ENCODE measurements around the gene OLFM2.

DNA sequence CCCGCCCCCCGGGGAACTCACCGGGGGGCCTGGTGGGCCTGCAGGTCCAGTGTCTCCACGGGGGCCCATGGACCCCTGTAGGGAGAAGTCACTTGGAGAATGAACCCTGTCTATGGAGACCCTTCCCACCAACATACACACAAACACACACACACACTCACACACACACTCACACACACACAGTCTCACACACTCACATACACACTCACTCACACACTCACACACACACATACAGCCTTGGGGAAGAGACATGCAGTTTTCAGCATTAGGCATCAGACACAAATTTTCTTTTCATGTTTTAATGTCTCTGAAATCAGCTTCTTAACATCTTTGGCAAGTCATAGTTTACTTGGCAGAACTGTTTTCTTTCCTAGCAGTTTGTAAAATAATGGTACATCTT is 31.0 kb upstream of the OLFM2 start:
- TF ChIP-seq POLR2A (IDR thresholded peaks at IDR 0.05; ENCODE audit: low read depth, low read length) (no peak), PAX5 (IDR thresholded peaks at IDR 0.05; ENCODE audit: insufficient read depth, low read length, severe bottlenecking) (no peak), POLR2AphosphoS5 (IDR thresholded peaks at IDR 0.05; ENCODE audit: low read depth, low read length) (no peak), SPI1 (IDR thresholded peaks at IDR 0.05; ENCODE audit: low read depth, low read length) (no peak)

Data from GM12891 (cell line).